Uterus (tissue), 4 donors: ENCODE measurements around the gene AKT1. TPM values are rescaled to one million over a fixed set of nuclear protein-coding genes. Genes with fewer than 3 reads are reported as not detected.

ENCODE experiments used
- DNase-seq, 2 donors: peaks; one replicate each; pipeline ENCODE4 v3.0.0-alpha.2; 2019 to 2020
- H3K27ac ChIP-seq, 2 donors: fragments of 200-600 bp; sonication (generic); 1 replicate in 1 of 2; 2 replicates in 1 of 2; pipeline ENCODE4 v1.5.1; 2016 to 2018
- H3K27me3 ChIP-seq, 2 donors: fragments of 200-600 bp; sonication (generic); one replicate each; pipeline ENCODE4 v1.5.1; 2018 to 2019; ENCODE audit warnings: control low read depth in 1 of 2
- H3K36me3 ChIP-seq, 2 donors: fragments of 200-600 bp; sonication (generic); one replicate each; pipeline ENCODE4 v1.5.1; 2019; ENCODE audit warnings: control low read depth in 1 of 2
- H3K4me1 ChIP-seq, 2 donors: fragments of 200-600 bp; sonication (generic); one replicate each; pipeline ENCODE4 v1.5.1; 2018 to 2019; ENCODE audit warnings: control low read depth in 1 of 2
- H3K4me3 ChIP-seq, 2 donors: fragments of 200-600 bp; sonication (generic); 1 replicate in 1 of 2; 2 replicates in 1 of 2; pipeline ENCODE4 v1.5.1; 2018 to 2019; ENCODE audit warnings: mild to moderate bottlenecking in 1 of 2
- H3K9me3 ChIP-seq, 2 donors: fragments of 200-600 bp; sonication (generic); one replicate each; pipeline ENCODE4 v1.5.1; 2019; ENCODE audit warnings: control low read depth in 1 of 2
- POLR2A ChIP-seq, 2 donors: fragments of 450-650 bp; IDR thresholded peaks; one replicate each; pipeline ENCODE4 v1.6.1; 2016; ENCODE audit warnings: antibody characterized with exemption in 2 of 2, mild to moderate bottlenecking in 1 of 2, moderate library complexity in 1 of 2
- intact Hi-C: fragments of 100-400 bp; cut with DNase I; formaldehyde crosslinking; loops from one replicate; pipeline ENCODE4 v1.15.1; 2023; ENCODE audit warnings: low total_unique reads
- total RNA-seq, 4 donors: library from RNA; depleted of rRNA in 3 of 4; stranded (reverse); fragments of >200 nt in 3 of 4; gene quantifications; one replicate each; pipeline versions ENCODE4 v1.1.0 to v1.2.4, GENCODE V29; 2014 to 2023
- TF ChIP-seq, protein P1 (sequence below), 4 experiments: fragments of 200-600 bp in 2 of 4; fragments of 450-650 bp in 2 of 4; sonication (generic) in 2 of 4; IDR thresholded peaks; one replicate each; pipeline ENCODE4 v1.5.1; 2016 to 2019; ENCODE audit warnings: antibody characterized with exemption in 4 of 4, mild to moderate bottlenecking in 2 of 4, moderate library complexity in 1 of 4
- donor health status: DM: yes; HTN: yes; CAD: no.

The AKT1 gene
- total RNA-seq, 4 donors from 2014 or later = 42.9 to 121 (median 101) TPM

- Histone ChIP-seq H3K27me3 (no peaks in the 10 kb centered on the region), H3K4me3 (no peak overlapping the region), H3K27ac (no peak overlapping the region), H3K9me3 (no peaks in the 10 kb centered on the region), H3K4me1 (no peaks in the 10 kb centered on the region), H3K36me3 (no peaks in the 10 kb centered on the region)
- intact Hi-C loops = no loop called here
- no peak for TF ChIP-seq POLR2A (IDR thresholded peaks at IDR 0.05)
- TF ChIP-seq, protein P1, sequence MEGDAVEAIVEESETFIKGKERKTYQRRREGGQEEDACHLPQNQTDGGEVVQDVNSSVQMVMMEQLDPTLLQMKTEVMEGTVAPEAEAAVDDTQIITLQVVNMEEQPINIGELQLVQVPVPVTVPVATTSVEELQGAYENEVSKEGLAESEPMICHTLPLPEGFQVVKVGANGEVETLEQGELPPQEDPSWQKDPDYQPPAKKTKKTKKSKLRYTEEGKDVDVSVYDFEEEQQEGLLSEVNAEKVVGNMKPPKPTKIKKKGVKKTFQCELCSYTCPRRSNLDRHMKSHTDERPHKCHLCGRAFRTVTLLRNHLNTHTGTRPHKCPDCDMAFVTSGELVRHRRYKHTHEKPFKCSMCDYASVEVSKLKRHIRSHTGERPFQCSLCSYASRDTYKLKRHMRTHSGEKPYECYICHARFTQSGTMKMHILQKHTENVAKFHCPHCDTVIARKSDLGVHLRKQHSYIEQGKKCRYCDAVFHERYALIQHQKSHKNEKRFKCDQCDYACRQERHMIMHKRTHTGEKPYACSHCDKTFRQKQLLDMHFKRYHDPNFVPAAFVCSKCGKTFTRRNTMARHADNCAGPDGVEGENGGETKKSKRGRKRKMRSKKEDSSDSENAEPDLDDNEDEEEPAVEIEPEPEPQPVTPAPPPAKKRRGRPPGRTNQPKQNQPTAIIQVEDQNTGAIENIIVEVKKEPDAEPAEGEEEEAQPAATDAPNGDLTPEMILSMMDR (IDR thresholded peaks at IDR 0.05) = no peak
- DNase-seq = no peak
Observed at GRCh38 chr14:104734051-104734587, 61.4 kb downstream of the AKT1 start.

GRCh38 chr14:104732931-104733681 is 62.4 kb downstream of the AKT1 start:
- Histone ChIP-seq H3K27me3 (no peaks in the 10 kb centered on the region), H3K4me1 (no peaks in the 10 kb centered on the region), H3K27ac (no peak overlapping the region), H3K9me3 (no peaks in the 10 kb centered on the region), H3K36me3 (no peaks in the 10 kb centered on the region), H3K4me3 (no peak overlapping the region)
- intact Hi-C loops = no loop called here
- DNase-seq = no peak
- TF ChIP-seq POLR2A (IDR thresholded peaks at IDR 0.05) = no peak
- TF ChIP-seq, protein P1 (IDR thresholded peaks at IDR 0.05) = no peak

GRCh38 chr14:104732355-104732804 is 63.2 kb downstream of the AKT1 start:
- intact Hi-C loops = no loop called here
- no peaks in the 10 kb centered on the region for H3K4me1 ChIP-seq

GRCh38 chr14:104731320-104732294 is 63.9 kb downstream of the AKT1 start:
- no peak for DNase-seq
- Histone ChIP-seq H3K4me3 (no peak overlapping the region), H3K36me3 (no peaks in the 10 kb centered on the region), H3K4me1 (no peaks in the 10 kb centered on the region), H3K27me3 (no peaks in the 10 kb centered on the region), H3K27ac (no peak overlapping the region), H3K9me3 (no peaks in the 10 kb centered on the region)
- TF ChIP-seq, protein P1 (IDR thresholded peaks at IDR 0.05) = no peak
- no peak for TF ChIP-seq POLR2A (IDR thresholded peaks at IDR 0.05)
- intact Hi-C loops = no loop called here

More at GRCh38 chr14:104732355-104732804, 63.2 kb downstream of the AKT1 start:
- Histone ChIP-seq H3K27me3 (no peaks in the 10 kb centered on the region), H3K36me3 (no peaks in the 10 kb centered on the region), H3K9me3 (no peaks in the 10 kb centered on the region), H3K27ac (no peak overlapping the region), H3K4me3 (no peak overlapping the region)
- TF ChIP-seq, protein P1 (IDR thresholded peaks at IDR 0.05) = no peak
- no peak for TF ChIP-seq POLR2A (IDR thresholded peaks at IDR 0.05)
- DNase-seq = no peak
